Thyroid gland (tissue), 4 donors: ENCODE measurements around the gene GLIPR2.
"Not testable (repeated sequence)": the region's sequence is repeated elsewhere in the genome, so short reads cannot be mapped to it uniquely, and the experiment has no call there.

Experiments
- POLR2A ChIP-seq, 2 donors: fragments of 450-650 bp; IDR thresholded peaks; one replicate each; pipeline ENCODE4 v1.6.1; 2017; ENCODE audit warnings: antibody characterized with exemption in 2 of 2, mild to moderate bottlenecking in 2 of 2, moderate library complexity in 1 of 2
- TF ChIP-seq, protein P1 (sequence below), 6 experiments: fragments of 200-600 bp in 3 of 6; fragments of 450-650 bp in 3 of 6; sonication (generic) in 3 of 6; IDR thresholded peaks; one replicate each; pipeline ENCODE4 v1.5.1; 2016 to 2019; ENCODE audit warnings: antibody characterized with exemption in 6 of 6, mild to moderate bottlenecking in 2 of 6, inconsistent platforms in 1 of 6, moderate library complexity in 1 of 6

DNA sequence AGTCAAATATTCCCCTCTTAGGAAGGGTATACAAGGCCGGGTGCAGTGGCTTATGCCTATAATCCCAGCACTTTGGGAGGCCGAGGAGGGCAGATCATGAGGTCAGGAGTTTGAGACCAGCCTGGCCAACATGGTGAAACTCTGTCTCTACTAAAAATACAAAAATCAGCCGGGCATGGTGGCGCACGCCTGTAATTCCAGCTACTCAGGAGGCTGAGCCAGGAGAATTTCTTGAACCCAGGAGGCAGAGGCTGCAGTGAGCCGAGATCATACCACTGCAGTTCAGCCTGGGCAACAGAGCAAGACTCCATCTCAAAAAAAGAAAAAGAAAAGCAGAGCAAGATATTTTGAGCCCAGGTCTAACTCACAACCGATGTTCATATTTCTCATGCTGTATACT is 4.9 kb upstream of the GLIPR2 start:
- TF ChIP-seq, protein P1, sequence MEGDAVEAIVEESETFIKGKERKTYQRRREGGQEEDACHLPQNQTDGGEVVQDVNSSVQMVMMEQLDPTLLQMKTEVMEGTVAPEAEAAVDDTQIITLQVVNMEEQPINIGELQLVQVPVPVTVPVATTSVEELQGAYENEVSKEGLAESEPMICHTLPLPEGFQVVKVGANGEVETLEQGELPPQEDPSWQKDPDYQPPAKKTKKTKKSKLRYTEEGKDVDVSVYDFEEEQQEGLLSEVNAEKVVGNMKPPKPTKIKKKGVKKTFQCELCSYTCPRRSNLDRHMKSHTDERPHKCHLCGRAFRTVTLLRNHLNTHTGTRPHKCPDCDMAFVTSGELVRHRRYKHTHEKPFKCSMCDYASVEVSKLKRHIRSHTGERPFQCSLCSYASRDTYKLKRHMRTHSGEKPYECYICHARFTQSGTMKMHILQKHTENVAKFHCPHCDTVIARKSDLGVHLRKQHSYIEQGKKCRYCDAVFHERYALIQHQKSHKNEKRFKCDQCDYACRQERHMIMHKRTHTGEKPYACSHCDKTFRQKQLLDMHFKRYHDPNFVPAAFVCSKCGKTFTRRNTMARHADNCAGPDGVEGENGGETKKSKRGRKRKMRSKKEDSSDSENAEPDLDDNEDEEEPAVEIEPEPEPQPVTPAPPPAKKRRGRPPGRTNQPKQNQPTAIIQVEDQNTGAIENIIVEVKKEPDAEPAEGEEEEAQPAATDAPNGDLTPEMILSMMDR (IDR thresholded peaks at IDR 0.05), result not testable (repeated sequence)
- TF ChIP-seq POLR2A (IDR thresholded peaks at IDR 0.05), result not testable (repeated sequence)
